SU-DHL-6 (cell line): ENCODE data around the gene GRIK2.

Source experiments
- H2AFZ ChIP-seq: fragments of 200-600 bp; sonication (generic); 2 replicates; pipeline ENCODE4 v1.6.1; 2014; ENCODE audit warnings: low read depth, mild to moderate bottlenecking, moderate library complexity, mixed read lengths, antibody characterized with exemption, low read length; ENCODE audit not compliant: severe bottlenecking
- H3F3A ChIP-seq: fragments of 200-600 bp; shearing (Covaris generic); 2 replicates; pipeline ENCODE4 v1.6.0; 2016; ENCODE audit warnings: antibody characterized with exemption, mild to moderate bottlenecking; ENCODE audit not compliant: insufficient read depth
- H3K27ac ChIP-seq: fragments of 200-600 bp; sonication (generic); 2 replicates; pipeline ENCODE4 v1.5.1; 2016; ENCODE audit warnings: low read depth, mild to moderate bottlenecking, low read length, moderate library complexity, mixed read lengths
- H3K27me3 ChIP-seq: fragments of 200-600 bp; sonication (generic), shearing (Covaris generic); 2 replicates; pipeline ENCODE4 v1.6.0; 2014; ENCODE audit warnings: mild to moderate bottlenecking, low read length
- H3K36me3 ChIP-seq: fragments of 200-600 bp; sonication (generic); 2 replicates; pipeline ENCODE4 v1.6.1; 2014; ENCODE audit warnings: mild to moderate bottlenecking, low read length, mixed read lengths
- H3K4me2 ChIP-seq: fragments of 300-600, 200-600 bp; shearing (Covaris generic), sonication (generic); 2 replicates; pipeline ENCODE4 v1.6.0; 2014; ENCODE audit warnings: low read length, low read depth, mild to moderate bottlenecking; ENCODE audit not compliant: poor library complexity, severe bottlenecking
- H3K4me3 ChIP-seq: fragments of 200-600 bp; sonication (generic); 2 replicates; pipeline ENCODE4 v1.5.1; 2014; ENCODE audit warnings: antibody characterized with exemption, low read length, mild to moderate bottlenecking, mixed read lengths; ENCODE audit not compliant: insufficient read depth, poor library complexity, severe bottlenecking
- H3K79me2 ChIP-seq: fragments of 200-600 bp; sonication (generic); 2 replicates; pipeline ENCODE4 v1.6.1; 2014; ENCODE audit warnings: mild to moderate bottlenecking, low read length, moderate library complexity; ENCODE audit not compliant: insufficient read depth
- H3K9ac ChIP-seq: fragments of 200-600 bp; sonication (generic); 2 replicates; pipeline ENCODE4 v1.7.0; 2014; ENCODE audit warnings: mild to moderate bottlenecking, low read length
- H3K9me2 ChIP-seq: fragments of 200-600 bp; sonication (generic); replicated peaks from 2 replicates; pipeline ENCODE4 v1.6.1; 2014; ENCODE audit warnings: low read length; ENCODE audit not compliant: insufficient read depth
- H3K9me3 ChIP-seq: fragments of 200-600 bp; sonication (generic); 2 replicates; pipeline ENCODE4 v1.6.1; 2014; ENCODE audit warnings: low read length, mixed read lengths; ENCODE audit not compliant: insufficient read depth
- H4K20me1 ChIP-seq: fragments of 200-600 bp; sonication (generic); 2 replicates; pipeline ENCODE4 v1.6.1; 2014; ENCODE audit warnings: low read depth, mild to moderate bottlenecking, antibody characterized with exemption, low read length, moderate library complexity, mixed read lengths
- CTCF ChIP-seq: fragments of 200-600 bp; sonication (generic); IDR thresholded peaks from one replicate; pipeline ENCODE4 v1.5.1; 2017; ENCODE audit warnings: antibody characterized with exemption, mild to moderate bottlenecking, low read length, moderate library complexity; ENCODE audit not compliant: insufficient read depth, poor library complexity, severe bottlenecking
- EZH2phosphoT487 ChIP-seq: fragments of 200-600 bp; sonication (generic), shearing (Covaris generic); conservative IDR thresholded peaks from 2 replicates; pipeline ENCODE4 v1.6.1; 2018; ENCODE audit warnings: mild to moderate bottlenecking, antibody characterized with exemption, low read length, moderate library complexity, mixed read lengths

Gene GRIK2

GRCh38 chr6:101689156-101689555 is 295.6 kb downstream of the GRIK2 start:
- no peak overlapping the region for H3K4me3 ChIP-seq
- H4K20me1 ChIP-seq: no peaks in the 10 kb centered on the region
- no peak overlapping the region for H3K9ac ChIP-seq
- H3K27ac ChIP-seq: no peak overlapping the region
- no peaks in the 10 kb centered on the region for H3K9me2 ChIP-seq
- H3K9me3 ChIP-seq: no peaks in the 10 kb centered on the region
- no peaks in the 10 kb centered on the region for H3F3A ChIP-seq
- H3K27me3 ChIP-seq: no peaks in the 10 kb centered on the region
- H3K4me2 ChIP-seq: no peak overlapping the region
- no peak overlapping the region for H2AFZ ChIP-seq
- TF ChIP-seq EZH2phosphoT487 (no peak), CTCF (no peak)
- H3K79me2 ChIP-seq: no peaks in the 10 kb centered on the region
- no peaks in the 10 kb centered on the region for H3K36me3 ChIP-seq

GRCh38 chr6:101689695-101690094 is 296.2 kb downstream of the GRIK2 start:
- Histone ChIP-seq H4K20me1 (no peaks in the 10 kb centered on the region), H3K9me2 (no peaks in the 10 kb centered on the region), H3K9ac (no peak overlapping the region), H2AFZ (no peak overlapping the region), H3K9me3 (no peaks in the 10 kb centered on the region), H3K27ac (no peak overlapping the region), H3K4me3 (no peak overlapping the region), H3K36me3 (no peaks in the 10 kb centered on the region), H3K79me2 (no peaks in the 10 kb centered on the region), H3K4me2 (no peak overlapping the region), H3K27me3 (no peaks in the 10 kb centered on the region), H3F3A (no peaks in the 10 kb centered on the region)
- TF ChIP-seq EZH2phosphoT487: no peak
- TF ChIP-seq CTCF: no peak

GRCh38 chr6:101700655-101701054 is 307.1 kb downstream of the GRIK2 start:
- no peak overlapping the region for H2AFZ ChIP-seq
- no peak overlapping the region for H3K4me3 ChIP-seq
- TF ChIP-seq EZH2phosphoT487 (no peak), CTCF (no peak)
- H3K27me3 ChIP-seq: no peaks in the 10 kb centered on the region
- no peaks in the 10 kb centered on the region for H3K9me2 ChIP-seq
- no peak overlapping the region for H3K4me2 ChIP-seq
- no peaks in the 10 kb centered on the region for H3K79me2 ChIP-seq
- H3K36me3 ChIP-seq: no peaks in the 10 kb centered on the region
- H3F3A ChIP-seq: no peaks in the 10 kb centered on the region
- no peak overlapping the region for H3K27ac ChIP-seq
- H4K20me1 ChIP-seq: no peaks in the 10 kb centered on the region
- H3K9ac ChIP-seq: no peak overlapping the region
- H3K9me3 ChIP-seq: no peaks in the 10 kb centered on the region

GRCh38 chr6:101703311-101703710 is 309.8 kb downstream of the GRIK2 start:
- Histone ChIP-seq H4K20me1 (no peaks in the 10 kb centered on the region), H3K79me2 (no peaks in the 10 kb centered on the region), H3K4me2 (no peak overlapping the region), H3K27ac (no peak overlapping the region), H3K9ac (no peak overlapping the region), H3K27me3 (no peaks in the 10 kb centered on the region), H3F3A (no peaks in the 10 kb centered on the region), H3K9me3 (no peaks in the 10 kb centered on the region), H3K36me3 (no peaks in the 10 kb centered on the region), H3K9me2 (no peaks in the 10 kb centered on the region), H3K4me3 (no peak overlapping the region), H2AFZ (no peak overlapping the region)
- TF ChIP-seq CTCF: no peak
- no peak for TF ChIP-seq EZH2phosphoT487
